ENCODE measurements around the gene TCP11. TPM values are rescaled to one million over a fixed set of nuclear protein-coding genes. Genes with fewer than 3 reads are reported as not detected.
"Not testable (repeated sequence)": the region's sequence is repeated elsewhere in the genome, so short reads cannot be mapped to it uniquely, and the experiment has no call there.

TCP11 gene
- total RNA-seq, 2 donors from 2014 or later = not detected

- DNase-seq; ATAC-seq; intact Hi-C loops (cut with DNase I): not testable (repeated sequence)
Measured at GRCh38 chr6:35107208-35107607, 33.9 kb downstream of the TCP11 start.

GRCh38 chr6:35106061-35106460, 35.1 kb downstream of the TCP11 start:
- ATAC-seq; DNase-seq; intact Hi-C loops (cut with DNase I): not testable (repeated sequence)

GRCh38 chr6:35105078-35105477, 36.1 kb downstream of the TCP11 start:
- ATAC-seq = no peak
- DNase-seq = no peak
- intact Hi-C loops (cut with DNase I) = no loop called here

GRCh38 chr6:35099116-35099515, 42.0 kb downstream of the TCP11 start:
- intact Hi-C loops (cut with DNase I) = no loop called here
- no peak for ATAC-seq
- no peak for DNase-seq

GRCh38 chr6:35096129-35096862, 44.8 kb downstream of the TCP11 start:
- DNase-seq = no peak

GRCh38 chr6:35094183-35094582, 47.0 kb downstream of the TCP11 start:
- intact Hi-C loops (cut with DNase I) = no loop called here
- ATAC-seq = no peak
- DNase-seq = no peak

More at GRCh38 chr6:35096129-35096862, 44.8 kb downstream of the TCP11 start:
- intact Hi-C loops (cut with DNase I) = no loop called here
- ATAC-seq = peak; percentile 61 to 68

GRCh38 chr6:35093783-35094182, 47.4 kb downstream of the TCP11 start:
- ATAC-seq (no peak), DNase-seq (no peak)
- intact Hi-C loops (cut with DNase I) = no loop called here

- no peak for DNase-seq
- ATAC-seq = no peak
- intact Hi-C loops (cut with DNase I) = no loop called here
Measured at GRCh38 chr6:35093118-35093445, 48.1 kb downstream of the TCP11 start.

GRCh38 chr6:35092362-35093117, 48.6 kb downstream of the TCP11 start:
- DNase-seq (no peak), ATAC-seq (peak; percentile 7 to 25)
- intact Hi-C loops (cut with DNase I) = no loop called here

- intact Hi-C loops (cut with DNase I) = no loop called here
- ATAC-seq = no peak
- DNase-seq = no peak
Measured at GRCh38 chr6:35091346-35092083, 49.6 kb downstream of the TCP11 start.

- intact Hi-C loops (cut with DNase I) = no loop called here
- no peak for ATAC-seq
- no peak for DNase-seq
Measured at GRCh38 chr6:35090734-35091133, 50.4 kb downstream of the TCP11 start.

- ATAC-seq (no peak), DNase-seq (no peak)
- intact Hi-C loops (cut with DNase I) = no loop called here
Measured at GRCh38 chr6:35089935-35090505, 51.1 kb downstream of the TCP11 start.

GRCh38 chr6:35089216-35089934, 51.8 kb downstream of the TCP11 start:
- no peak for DNase-seq
- intact Hi-C loops (cut with DNase I) = no loop called here
- ATAC-seq = peak in 1 of 2 donors; percentile 14

GRCh38 chr6:35088281-35089215, 52.6 kb downstream of the TCP11 start:
- DNase-seq (no peak), ATAC-seq (no peak)
- intact Hi-C loops (cut with DNase I) = no loop called here

- intact Hi-C loops (cut with DNase I) = no loop called here
- DNase-seq (no peak), ATAC-seq (peak; percentile 50 to 53)
Measured at GRCh38 chr6:35087361-35088280, 53.5 kb downstream of the TCP11 start.

- ATAC-seq (no peak), DNase-seq (no peak)
- intact Hi-C loops (cut with DNase I) = no loop called here
Measured at GRCh38 chr6:35086636-35087360, 54.3 kb downstream of the TCP11 start.
